Activated CD8-positive, alpha-beta T cell treated with anti-CD3 and anti-CD28 coated beads, Interleukin-2, amount 10 ng/mL, durations not matched to agents 7 days and 5 days (primary cell): Measurements from ENCODE around the gene PRKCA. TPM values are rescaled to one million over a fixed set of nuclear protein-coding genes. Genes with fewer than 3 reads are reported as not detected.

Source experiments
- ATAC-seq: fragments of 150-1000 bp; cut with Tn5 transposase; one replicate; pipeline ENCODE4 v1.10.0; 2021; ENCODE audit warnings: moderate library complexity
- CTCF ChIA-PET: fragments of 350-600 bp; sonication (Branson Sonifier 250); formaldehyde crosslinking; loops from one replicate; lab custom pipeline; 2021; ENCODE audit warnings: antibody characterized with exemption; lab: Charles Lee
- POLR2A ChIA-PET: fragments of 350-600 bp; sonication (Branson Sonifier 250); formaldehyde crosslinking; loops from one replicate; lab custom pipeline; 2021; ENCODE audit warnings: antibody characterized with exemption; lab: Charles Lee
- DNase-seq: peaks from one replicate; pipeline ENCODE4 v3.0.0-alpha.2; 2020
- H3K27ac Mint-ChIP-seq: one replicate; pipeline ENCODE4 v1.8.0; 2021; ENCODE audit warnings: mild to moderate bottlenecking, mixed read lengths
- H3K27me3 Mint-ChIP-seq: one replicate; pipeline ENCODE4 v1.8.0; 2021; ENCODE audit warnings: low read depth, mixed read lengths
- H3K36me3 Mint-ChIP-seq: one replicate; pipeline ENCODE4 v1.8.0; 2021; ENCODE audit warnings: low read depth, mixed read lengths
- H3K4me1 Mint-ChIP-seq: one replicate; pipeline ENCODE4 v1.8.0; 2021; ENCODE audit warnings: low read depth, mixed read lengths
- H3K4me3 Mint-ChIP-seq: one replicate; pipeline ENCODE4 v1.8.0; 2021; ENCODE audit warnings: mild to moderate bottlenecking, mixed read lengths
- H3K9me3 Mint-ChIP-seq: one replicate; pipeline ENCODE4 v1.8.0; 2022; ENCODE audit warnings: mixed read lengths; ENCODE audit not compliant: insufficient read depth
- total RNA-seq, 2 experiments: library from RNA; stranded (reverse); gene quantifications; one replicate each; pipeline ENCODE4 v1.2.3, GENCODE V29; 2021

The PRKCA gene
- total RNA-seq, 2 experiments from 2014 or later, result 74.1 to 76.9 TPM

- POLR2A ChIA-PET, result no interaction called here
- DNase-seq (no peak), ATAC-seq (no peak)
- Mint-ChIP-seq H3K9me3 (peaks cover 4% of the 10 kb centered on the region), H3K36me3 (peaks cover 23% of the 10 kb centered on the region), H3K4me1 (peaks cover 64% of the 10 kb centered on the region), H3K27me3 (no peaks in the 10 kb centered on the region), H3K4me3 (no peak overlapping the region), H3K27ac (no peak overlapping the region)
- CTCF ChIA-PET, result no interaction called here
These were observed 240.6 kb downstream of the PRKCA start for GRCh38 chr17:66542967-66543520.

GRCh38 chr17:66543526-66543925 is 241.1 kb downstream of the PRKCA start:
- no peak overlapping the region for H3K27ac Mint-ChIP-seq
- no peak for DNase-seq

GRCh38 chr17:66545918-66546317 is 243.5 kb downstream of the PRKCA start:
- ATAC-seq (no peak), DNase-seq (no peak)
- CTCF ChIA-PET, result no interaction called here
- H3K27me3 Mint-ChIP-seq, result no peaks in the 10 kb centered on the region
- peaks cover 29% of the 10 kb centered on the region for H3K36me3 Mint-ChIP-seq
- H3K9me3 Mint-ChIP-seq, result peaks cover 4% of the 10 kb centered on the region
- H3K4me1 Mint-ChIP-seq, result peaks cover 73% of the 10 kb centered on the region
- POLR2A ChIA-PET, result no interaction called here
- no peak overlapping the region for H3K4me3 Mint-ChIP-seq
- H3K27ac Mint-ChIP-seq, result no peak overlapping the region

More at GRCh38 chr17:66543526-66543925, 241.1 kb downstream of the PRKCA start:
- CTCF ChIA-PET, result no interaction called here
- Mint-ChIP-seq H3K4me3 (no peak overlapping the region), H3K36me3 (peaks cover 28% of the 10 kb centered on the region), H3K4me1 (peaks cover 69% of the 10 kb centered on the region), H3K9me3 (peaks cover 4% of the 10 kb centered on the region), H3K27me3 (no peaks in the 10 kb centered on the region)
- ATAC-seq, result no peak
- POLR2A ChIA-PET, result no interaction called here

GRCh38 chr17:66547151-66547865 is 244.9 kb downstream of the PRKCA start:
- Mint-ChIP-seq H3K9me3 (peaks cover 4% of the 10 kb centered on the region), H3K27ac (peak overlapping the region; percentile 84), H3K4me1 (peaks cover 60% of the 10 kb centered on the region), H3K36me3 (peaks cover 28% of the 10 kb centered on the region), H3K4me3 (peak overlapping the region; percentile 33), H3K27me3 (no peaks in the 10 kb centered on the region)
- DNase-seq (no peak), ATAC-seq (no peak)
- POLR2A ChIA-PET, result interaction anchor here (0.7 kb wide), 1 partner anchor 82 kb away, joined by 3 read pairs; no protein-coding TSS in a partner anchor
- CTCF ChIA-PET, result interaction anchor here (0.7 to 3.3 kb wide), 6 partner anchors 12 to 292 kb away, joined by 3 to 18 read pairs (median 3); no protein-coding TSS in a partner anchor

GRCh38 chr17:66548158-66548557 is 245.7 kb downstream of the PRKCA start:
- CTCF ChIA-PET, result interaction anchor here (0.7 to 3.3 kb wide), 6 partner anchors 11 to 292 kb away, joined by 3 to 18 read pairs (median 3); no protein-coding TSS in a partner anchor
- DNase-seq (peak; percentile 68), ATAC-seq (peak; percentile 74)
- Mint-ChIP-seq H3K36me3 (peaks cover 30% of the 10 kb centered on the region), H3K4me3 (peak overlapping the region; percentile 33), H3K4me1 (peaks cover 52% of the 10 kb centered on the region), H3K27ac (peak overlapping the region; percentile 84), H3K27me3 (no peaks in the 10 kb centered on the region), H3K9me3 (peaks cover 4% of the 10 kb centered on the region)
- POLR2A ChIA-PET, result interaction anchor here (0.6 kb wide), 1 partner anchor 50 kb away, joined by 3 read pairs; no protein-coding TSS in a partner anchor

- H3K4me1 Mint-ChIP-seq, result peaks cover 47% of the 10 kb centered on the region
These were observed 246.4 kb downstream of the PRKCA start for GRCh38 chr17:66548659-66549310.

GRCh38 chr17:66549311-66549704 is 246.9 kb downstream of the PRKCA start:
- Mint-ChIP-seq H3K4me3 (no peak overlapping the region), H3K27me3 (no peaks in the 10 kb centered on the region), H3K27ac (no peak overlapping the region), H3K9me3 (peaks cover 4% of the 10 kb centered on the region), H3K36me3 (peaks cover 32% of the 10 kb centered on the region), H3K4me1 (peaks cover 43% of the 10 kb centered on the region)
- DNase-seq (no peak), ATAC-seq (no peak)
- ChIA-PET POLR2A (no interaction called here), CTCF (interaction anchor here (0.7 to 3.3 kb wide), 2 partner anchors 9 to 17 kb away, joined by 3 to 18 read pairs; no protein-coding TSS in a partner anchor)

More at GRCh38 chr17:66548659-66549310, 246.4 kb downstream of the PRKCA start:
- Mint-ChIP-seq H3K4me3 (no peak overlapping the region), H3K27ac (peak overlapping the region; percentile 84), H3K27me3 (no peaks in the 10 kb centered on the region), H3K36me3 (peaks cover 30% of the 10 kb centered on the region), H3K9me3 (peaks cover 4% of the 10 kb centered on the region)
- DNase-seq (no peak), ATAC-seq (no peak)
- ChIA-PET CTCF (interaction anchor here (0.7 to 3.3 kb wide), 2 partner anchors 8 to 18 kb away, joined by 3 to 18 read pairs; no protein-coding TSS in a partner anchor), POLR2A (interaction anchor here (0.6 kb wide), 1 partner anchor 51 kb away, joined by 3 read pairs; no protein-coding TSS in a partner anchor)

- H3K36me3 Mint-ChIP-seq, result peaks cover 32% of the 10 kb centered on the region
- H3K4me1 Mint-ChIP-seq, result peaks cover 43% of the 10 kb centered on the region
- H3K9me3 Mint-ChIP-seq, result peaks cover 4% of the 10 kb centered on the region
- no peak for DNase-seq
- ChIA-PET POLR2A (no interaction called here), CTCF (no interaction called here)
- H3K27ac Mint-ChIP-seq, result no peak overlapping the region
- no peak for ATAC-seq
- H3K27me3 Mint-ChIP-seq, result no peaks in the 10 kb centered on the region
- no peak overlapping the region for H3K4me3 Mint-ChIP-seq
These were observed 247.4 kb downstream of the PRKCA start for GRCh38 chr17:66549731-66550207.

- ChIA-PET POLR2A (no interaction called here), CTCF (no interaction called here)
- Mint-ChIP-seq H3K4me3 (no peak overlapping the region), H3K4me1 (peaks cover 35% of the 10 kb centered on the region), H3K36me3 (peaks cover 29% of the 10 kb centered on the region), H3K27me3 (no peaks in the 10 kb centered on the region), H3K9me3 (no peaks in the 10 kb centered on the region), H3K27ac (no peak overlapping the region)
- ATAC-seq, result no peak
- DNase-seq, result no peak
These were observed 249.4 kb downstream of the PRKCA start for GRCh38 chr17:66551839-66552238.

GRCh38 chr17:66552371-66552770 is 250.0 kb downstream of the PRKCA start:
- no peaks in the 10 kb centered on the region for H3K9me3 Mint-ChIP-seq

GRCh38 chr17:66555605-66556004 is 253.2 kb downstream of the PRKCA start:
- Mint-ChIP-seq H3K4me3 (no peak overlapping the region), H3K27me3 (no peaks in the 10 kb centered on the region), H3K9me3 (no peaks in the 10 kb centered on the region), H3K36me3 (peaks cover 21% of the 10 kb centered on the region), H3K4me1 (peaks cover 3% of the 10 kb centered on the region), H3K27ac (no peak overlapping the region)
- DNase-seq (no peak), ATAC-seq (no peak)
- ChIA-PET CTCF (interaction anchor here (0.6 kb wide), 1 partner anchor 11 kb away, joined by 3 read pairs; no protein-coding TSS in a partner anchor), POLR2A (no interaction called here)

More at GRCh38 chr17:66552371-66552770, 250.0 kb downstream of the PRKCA start:
- ATAC-seq, result no peak
- Mint-ChIP-seq H3K4me3 (no peak overlapping the region), H3K36me3 (peaks cover 31% of the 10 kb centered on the region), H3K27ac (no peak overlapping the region), H3K4me1 (peaks cover 30% of the 10 kb centered on the region), H3K27me3 (no peaks in the 10 kb centered on the region)
- POLR2A ChIA-PET, result no interaction called here
- DNase-seq, result no peak
- CTCF ChIA-PET, result interaction anchor here (0.9 kb wide), 1 partner anchor 14 kb away, joined by 4 read pairs; no protein-coding TSS in a partner anchor
